SW 1271 (cell line): ENCODE results near the gene CELA3B.
"Not testable (repeated sequence)": the region's sequence is repeated elsewhere in the genome, so short reads cannot be mapped to it uniquely, and the experiment has no call there.

Source experiments
- DNase-seq, 2 experiments: peaks; one replicate each; lab custom pipeline; 2025; lab: John Stamatoyannopoulos, UW

CELA3B gene

DNA sequence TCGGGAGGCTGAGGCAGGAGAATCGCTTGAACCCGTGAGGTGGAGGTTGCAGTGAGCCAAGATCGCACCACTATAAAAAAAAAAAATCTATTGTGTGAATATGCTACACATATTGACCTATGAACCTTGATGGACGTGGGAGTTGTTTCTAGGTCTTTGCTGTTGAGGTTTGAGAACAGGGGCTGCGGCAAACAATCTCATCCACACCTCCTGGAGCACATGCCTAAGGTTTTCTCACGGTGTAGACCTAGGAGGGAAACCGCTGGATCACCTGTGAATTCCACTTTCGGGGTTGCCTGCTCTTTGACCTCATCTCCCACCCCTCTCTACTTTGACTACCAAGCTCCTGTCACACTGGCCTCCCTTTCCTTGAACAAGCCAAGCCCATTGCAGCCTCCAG lies 1.5 kb upstream of the CELA3B start:
- not testable (repeated sequence) for DNase-seq

DNA sequence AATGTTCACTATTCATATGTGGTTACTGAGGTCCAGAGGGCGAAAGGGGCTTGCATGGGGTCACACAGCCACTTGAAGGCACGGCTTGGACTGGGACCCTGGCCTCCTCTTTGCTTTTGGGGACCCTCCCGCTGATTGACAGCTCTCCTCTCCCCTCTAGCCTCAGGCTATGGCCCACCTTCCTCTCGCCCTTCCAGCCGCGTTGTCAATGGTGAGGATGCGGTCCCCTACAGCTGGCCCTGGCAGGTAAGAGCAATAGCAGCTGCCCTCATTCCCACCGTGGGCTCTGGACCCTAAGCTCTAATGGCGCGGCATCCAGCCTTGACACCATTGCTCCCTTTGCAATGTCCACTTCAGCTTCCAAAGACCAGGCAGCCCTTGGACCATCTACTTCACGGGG lies 1.4 kb downstream of the CELA3B start:
- DNase-seq: not testable (repeated sequence)

DNA sequence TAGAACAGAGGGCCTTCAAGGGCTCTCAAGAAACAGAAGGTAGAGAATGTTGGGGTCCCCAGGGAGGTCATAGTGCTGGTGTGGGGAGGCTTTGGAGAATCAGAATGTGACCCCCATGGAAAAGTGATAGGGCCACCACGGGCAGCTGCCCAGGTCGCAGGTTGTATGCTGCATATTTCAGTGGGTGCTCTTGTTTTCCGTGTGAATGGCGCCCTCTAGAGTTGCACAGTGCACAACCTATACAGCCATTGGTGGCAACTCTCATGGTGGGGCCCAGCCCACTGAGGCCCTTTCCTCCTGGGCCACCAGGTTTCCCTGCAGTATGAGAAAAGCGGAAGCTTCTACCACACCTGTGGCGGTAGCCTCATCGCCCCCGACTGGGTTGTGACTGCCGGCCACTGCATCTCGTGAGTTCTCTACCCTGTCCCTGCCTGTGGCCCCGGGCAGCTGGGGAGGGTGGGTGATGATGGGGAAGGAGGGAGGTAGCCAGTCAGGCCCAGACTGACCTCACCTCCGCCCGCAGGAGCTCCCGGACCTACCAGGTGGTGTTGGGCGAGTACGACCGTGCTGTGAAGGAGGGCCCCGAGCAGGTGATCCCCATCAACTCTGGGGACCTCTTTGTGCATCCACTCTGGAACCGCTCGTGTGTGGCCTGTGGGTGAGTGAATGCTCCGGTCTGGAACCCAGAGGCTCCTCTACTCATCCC lies 3.8 kb downstream of the CELA3B start:
- not testable (repeated sequence) for DNase-seq

DNA sequence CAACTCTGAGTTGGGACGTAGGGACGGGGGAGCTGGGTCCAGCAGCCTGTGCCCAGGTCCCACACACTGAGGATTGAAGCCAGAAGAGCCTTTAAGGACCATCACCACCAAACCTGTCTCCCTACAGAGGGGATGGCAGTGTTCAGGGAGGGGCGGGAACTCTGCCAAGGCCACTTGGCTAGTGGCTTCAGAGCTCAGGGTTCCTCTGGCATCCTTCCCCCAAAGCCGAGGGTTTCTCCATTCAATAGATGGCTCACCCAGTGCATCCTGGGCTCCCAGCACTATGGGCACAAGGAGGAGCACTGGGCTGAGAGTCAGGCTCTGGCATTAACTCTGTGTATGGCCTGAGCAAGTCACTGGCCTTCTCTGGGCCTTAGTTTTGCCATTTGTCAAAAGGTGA lies 4.4 kb downstream of the CELA3B start:
- not testable (repeated sequence) for DNase-seq

DNA sequence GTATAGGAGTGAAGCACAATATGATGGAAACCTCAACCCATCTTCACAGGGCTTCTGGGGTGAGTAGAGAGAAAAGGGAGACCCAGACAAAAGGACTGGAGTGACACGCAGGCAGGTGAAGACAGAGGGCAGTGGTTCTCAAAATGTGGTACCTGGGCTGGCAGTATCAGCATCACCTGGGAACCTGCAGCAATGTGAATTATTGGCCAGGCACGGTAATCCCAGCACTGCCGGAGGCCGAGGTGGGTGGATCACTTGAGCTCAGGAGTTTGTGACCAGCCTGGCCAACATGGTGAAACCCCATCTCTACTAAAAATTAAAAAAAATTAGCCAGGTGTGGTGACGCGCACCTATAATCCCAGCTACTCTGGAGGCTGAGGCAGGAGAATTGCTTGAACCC lies 5.3 kb downstream of the CELA3B start:
- DNase-seq: not testable (repeated sequence)

DNA sequence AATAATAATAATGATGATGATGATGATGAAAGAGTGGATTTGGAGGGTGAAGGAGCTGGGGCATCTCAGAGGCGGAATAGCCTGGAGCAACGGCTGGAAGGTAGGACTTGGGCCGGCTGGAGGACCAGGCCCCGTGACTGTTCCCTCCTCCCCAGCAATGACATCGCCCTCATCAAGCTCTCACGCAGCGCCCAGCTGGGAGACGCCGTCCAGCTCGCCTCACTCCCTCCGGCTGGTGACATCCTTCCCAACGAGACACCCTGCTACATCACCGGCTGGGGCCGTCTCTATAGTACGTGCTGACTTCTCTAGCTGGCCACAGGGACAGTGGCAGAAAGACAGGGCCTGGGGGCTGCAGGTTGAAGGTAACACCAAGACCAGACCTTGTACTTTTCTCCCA lies 6.7 kb downstream of the CELA3B start:
- not testable (repeated sequence) for DNase-seq

DNA sequence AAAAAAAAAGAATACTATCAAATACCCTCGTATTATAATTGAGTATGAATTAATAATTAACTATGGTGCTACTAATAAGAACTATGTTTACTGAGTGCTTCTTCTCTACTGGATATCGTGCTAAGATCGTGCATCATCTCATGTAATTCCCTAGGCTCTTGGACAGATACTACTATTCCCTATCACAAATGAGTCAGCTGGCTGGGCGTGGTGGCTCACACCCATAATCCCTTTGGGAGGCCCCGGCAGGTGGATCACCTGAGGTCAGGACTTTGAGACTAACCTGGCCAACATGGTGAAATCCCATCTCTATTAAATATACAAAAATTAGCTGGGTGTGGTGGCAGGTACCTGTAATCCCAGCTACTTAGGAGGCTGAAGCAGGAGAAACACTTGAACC lies 9.1 kb downstream of the CELA3B start:
- not testable (repeated sequence) for DNase-seq

DNA sequence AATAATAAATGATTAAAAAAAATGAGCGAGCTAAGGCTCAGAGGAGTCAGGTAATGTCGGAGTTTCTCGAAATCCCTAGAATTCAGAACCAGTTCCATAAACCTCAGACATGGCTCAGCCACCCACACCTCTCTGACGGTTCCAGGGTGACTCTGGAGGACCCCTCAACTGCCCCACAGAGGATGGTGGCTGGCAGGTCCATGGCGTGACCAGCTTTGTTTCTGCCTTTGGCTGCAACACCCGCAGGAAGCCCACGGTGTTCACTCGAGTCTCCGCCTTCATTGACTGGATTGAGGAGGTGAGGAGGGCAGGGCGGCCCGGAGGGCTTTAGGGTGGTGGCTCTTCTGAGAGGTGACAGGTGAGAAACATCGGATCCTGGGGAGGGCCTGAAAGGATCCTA lies 9.6 kb downstream of the CELA3B start:
- not testable (repeated sequence) for DNase-seq

DNA sequence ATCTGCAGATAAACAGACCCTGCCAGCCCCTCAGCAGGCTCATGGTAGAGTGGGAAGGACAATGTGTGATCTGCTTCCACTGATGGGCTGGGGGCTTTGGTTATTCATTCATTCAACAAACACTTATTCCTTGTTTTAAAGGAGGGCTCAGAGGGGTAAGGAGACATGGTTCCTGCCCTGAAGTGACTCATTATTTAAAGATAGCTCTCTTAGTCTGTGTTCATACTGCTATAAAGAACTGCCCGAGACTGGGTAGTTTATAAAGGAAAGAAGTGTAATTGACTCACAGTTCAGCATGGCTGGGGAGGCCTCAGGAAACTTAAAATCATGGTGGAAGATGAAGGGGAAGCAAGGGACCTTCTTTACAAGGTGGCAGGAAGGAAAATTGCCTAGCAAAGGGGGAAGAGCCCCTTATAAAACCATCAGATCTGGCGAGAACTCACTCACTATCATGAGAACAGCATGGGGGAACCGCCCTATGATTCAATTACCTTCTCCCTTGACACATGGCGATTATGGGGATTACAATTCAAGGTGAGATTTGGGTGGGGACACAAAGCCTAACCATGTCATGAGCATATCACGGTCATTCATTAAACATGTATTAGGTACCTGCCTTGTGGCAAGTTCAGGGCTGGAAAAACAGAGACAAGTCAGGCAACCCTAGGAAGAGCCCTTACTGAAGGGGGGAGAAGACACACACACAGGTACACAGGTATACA lies 13.0 kb downstream of the CELA3B start:
- not testable (repeated sequence) for DNase-seq

DNA sequence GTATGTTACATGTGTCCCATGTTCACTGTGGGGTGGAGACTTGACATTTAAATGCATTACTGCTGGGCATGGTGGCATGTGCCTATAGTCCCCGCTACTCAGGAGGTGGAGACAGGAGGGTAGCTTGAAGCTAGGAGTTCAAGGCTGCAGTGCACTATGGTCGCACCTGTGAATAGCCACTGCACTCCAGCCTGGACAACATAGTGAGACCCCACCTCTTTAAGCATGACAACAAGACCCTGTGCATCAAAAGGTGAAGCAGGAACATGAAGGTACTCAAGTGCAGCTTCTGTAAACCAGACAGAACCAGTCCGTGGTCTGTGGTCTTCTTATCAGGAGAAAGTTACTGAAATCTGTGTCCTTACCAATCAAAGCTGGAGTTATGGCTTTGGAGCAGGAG lies 15.4 kb downstream of the CELA3B start:
- not testable (repeated sequence) for DNase-seq

DNA sequence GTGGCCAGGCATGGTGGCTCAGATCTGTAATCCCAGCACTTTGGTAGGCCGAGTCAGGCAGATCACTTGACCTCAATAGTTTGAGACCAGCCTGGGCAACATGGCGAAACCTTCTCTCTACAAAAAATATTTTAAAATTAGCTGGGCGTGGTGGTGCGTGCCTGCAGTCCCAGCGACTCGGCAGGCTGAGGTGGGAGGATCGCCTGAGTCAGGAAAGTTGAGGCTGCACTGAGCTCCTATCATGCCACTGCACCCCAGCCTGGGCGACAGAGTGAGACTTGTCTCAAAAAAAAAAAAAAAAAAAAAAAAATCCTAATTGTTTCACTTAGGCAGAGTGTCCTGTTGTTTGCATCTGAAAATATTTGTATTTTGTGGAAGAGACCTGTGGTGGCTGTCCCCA lies 17.9 kb downstream of the CELA3B start:
- not testable (repeated sequence) for DNase-seq

DNA sequence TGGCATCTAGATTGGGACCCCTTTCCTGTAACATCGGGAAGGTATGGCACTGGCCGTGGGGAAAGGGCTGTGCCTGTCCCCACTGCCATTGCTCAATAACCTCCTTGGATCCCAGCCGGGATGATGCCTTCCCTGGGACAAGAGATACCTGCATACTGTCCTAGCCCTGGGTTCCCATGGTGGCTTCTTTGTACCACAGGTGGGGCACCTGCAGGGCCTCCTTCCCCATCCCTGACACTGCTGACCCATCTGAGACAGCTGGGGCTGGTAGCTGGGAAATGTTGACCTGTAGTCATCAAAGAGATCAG lies 19.8 kb downstream of the CELA3B start:
- not testable (repeated sequence) for DNase-seq

DNA sequence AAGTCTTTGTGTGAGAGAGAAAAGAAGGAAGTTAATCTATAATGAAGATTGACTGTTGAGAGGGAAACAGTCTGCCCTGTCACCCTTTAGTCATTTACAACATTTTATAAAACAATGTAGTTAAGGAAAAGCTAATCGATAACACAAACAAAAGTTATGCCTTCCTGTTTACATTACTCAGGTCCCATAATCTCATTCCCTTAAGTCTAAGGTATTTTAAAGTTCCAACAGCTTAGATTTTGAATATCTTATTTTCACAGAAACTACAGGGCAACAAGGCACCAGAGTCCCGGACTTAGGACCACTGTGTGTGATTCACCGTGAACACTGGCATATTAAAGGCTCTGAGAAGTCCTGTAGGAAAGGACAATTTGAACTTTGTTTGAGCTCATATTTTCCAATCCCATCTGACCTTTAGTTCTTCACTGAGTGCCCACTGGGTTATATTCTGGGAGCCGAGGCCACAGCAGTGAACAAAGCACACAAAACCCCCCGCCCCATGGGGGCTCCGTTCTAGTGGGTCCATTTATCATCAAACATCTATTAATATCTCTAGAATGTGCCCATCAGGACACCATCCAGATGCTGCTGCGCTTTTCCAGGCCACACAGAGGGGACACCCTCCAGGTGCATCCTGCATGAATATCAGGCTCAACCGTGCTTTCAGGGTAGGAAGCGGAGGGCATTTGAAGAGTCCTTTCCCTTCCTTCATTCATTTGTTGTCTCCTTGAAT lies 21.2 kb downstream of the CELA3B start:
- DNase-seq: not testable (repeated sequence)

DNA sequence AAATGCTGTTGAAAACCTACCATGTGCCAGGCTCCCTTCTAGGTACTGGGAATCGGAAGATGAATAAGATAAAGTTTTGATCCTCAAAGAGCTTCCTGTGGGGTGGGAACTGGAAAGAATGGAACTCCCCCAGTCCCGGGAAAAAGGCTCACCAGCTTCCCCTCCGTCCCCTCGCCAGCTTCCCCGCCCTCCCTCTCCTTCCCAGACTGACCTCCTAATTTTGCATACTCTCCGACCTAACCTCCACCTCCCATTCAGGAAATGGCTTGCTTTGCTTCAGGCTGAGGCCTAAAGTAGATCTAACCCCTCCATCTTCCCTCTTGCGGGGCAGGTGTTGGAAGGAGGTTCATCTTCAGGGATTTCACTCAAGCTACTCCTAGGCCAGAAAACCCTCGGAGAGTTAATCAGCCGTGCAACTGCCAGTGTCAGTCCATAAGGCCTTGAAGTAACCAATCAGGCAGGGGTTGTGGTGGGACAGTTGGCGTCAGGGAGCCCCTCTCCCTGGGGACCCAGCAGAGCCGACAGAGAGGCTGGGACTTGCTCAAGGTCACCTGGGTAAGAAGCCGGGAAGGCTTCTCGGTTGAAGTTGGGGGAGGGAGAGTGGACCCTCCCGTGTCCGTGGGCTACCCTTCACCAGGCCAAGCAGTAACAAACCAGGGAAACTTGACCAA lies 21.9 kb downstream of the CELA3B start:
- not testable (repeated sequence) for DNase-seq

DNA sequence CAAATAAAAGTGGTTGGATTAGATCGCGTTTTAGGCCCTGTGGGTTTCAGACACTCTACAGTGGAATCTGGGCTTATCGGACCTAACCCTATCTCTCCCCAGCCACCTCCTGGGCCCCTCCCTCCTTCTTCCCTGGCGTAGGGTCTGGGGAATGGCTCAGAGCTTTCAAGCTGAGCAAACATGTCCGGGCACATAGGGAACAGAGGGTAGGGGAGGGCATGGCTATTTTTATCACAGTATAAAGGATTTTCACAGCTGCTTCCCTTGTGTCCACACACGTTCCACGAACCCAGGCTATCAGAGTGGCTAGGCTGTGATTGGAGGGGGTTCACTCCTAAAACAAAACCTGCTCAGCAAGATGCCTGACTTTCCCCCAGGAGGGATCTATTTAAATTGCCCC lies 22.8 kb downstream of the CELA3B start:
- not testable (repeated sequence) for DNase-seq

DNA sequence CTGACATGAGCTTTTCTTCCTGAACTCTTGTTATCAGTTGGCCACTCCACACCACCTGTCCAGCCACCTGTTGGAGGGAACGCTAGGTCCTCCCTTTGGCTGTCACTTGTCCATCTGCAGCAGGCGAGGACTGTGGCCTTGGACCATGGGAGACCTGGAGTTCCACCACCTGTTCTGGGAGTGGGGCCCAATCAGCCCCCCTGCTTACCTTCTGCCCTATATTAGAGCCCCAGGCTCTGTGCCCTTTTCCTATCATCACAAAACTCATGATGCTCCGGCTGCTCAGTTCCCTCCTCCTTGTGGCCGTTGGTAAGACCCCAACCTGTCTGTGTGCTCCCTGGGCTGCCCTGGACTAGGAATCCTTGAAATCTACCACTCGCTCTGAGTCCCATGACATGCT lies 24.6 kb downstream of the CELA3B start, which contains the start of gene CELA3A:
Gene CELA3A, plus strand, starts transcription at position 249 of the 400 bp plus-strand sequence. Its CDS starts 18 bp downstream, at position 267.
- no peak for DNase-seq

DNA sequence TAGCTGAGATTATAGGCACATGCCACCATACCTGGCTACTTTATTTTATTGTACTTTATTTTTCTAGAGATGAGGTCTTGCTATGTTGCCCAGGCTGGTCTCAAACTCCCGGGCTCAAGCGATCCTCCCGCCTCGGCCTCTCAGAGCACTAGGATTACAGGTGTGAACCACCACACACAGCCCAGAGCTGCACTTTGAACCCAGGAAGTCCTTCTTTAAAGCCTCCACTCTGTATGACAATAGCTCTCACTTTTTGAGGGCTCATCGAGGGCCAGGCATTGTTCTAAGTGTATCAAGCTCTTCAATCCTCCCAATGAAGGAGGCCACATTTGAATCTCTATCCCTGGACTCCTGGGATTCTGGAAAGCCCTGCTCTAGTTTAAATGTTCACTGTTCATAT lies 25.6 kb downstream of the CELA3B start:
- DNase-seq: not testable (repeated sequence)

DNA sequence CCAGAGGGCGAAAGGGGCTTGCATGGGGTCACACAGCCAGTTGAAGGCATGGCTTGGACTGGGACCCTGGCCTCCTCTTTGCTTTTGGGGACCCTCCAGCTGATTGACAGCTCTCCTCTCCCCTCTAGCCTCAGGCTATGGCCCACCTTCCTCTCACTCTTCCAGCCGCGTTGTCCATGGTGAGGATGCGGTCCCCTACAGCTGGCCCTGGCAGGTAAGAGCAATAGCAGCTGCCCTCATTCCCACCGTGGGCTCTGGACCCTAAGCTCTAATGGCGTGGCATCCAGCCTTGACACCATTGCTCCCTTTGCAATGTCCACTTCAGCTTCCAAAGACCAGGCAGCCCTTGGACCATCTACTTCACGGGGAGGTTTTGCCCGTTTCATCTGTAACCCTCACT lies 26.1 kb downstream of the CELA3B start:
- DNase-seq: not testable (repeated sequence)

DNA sequence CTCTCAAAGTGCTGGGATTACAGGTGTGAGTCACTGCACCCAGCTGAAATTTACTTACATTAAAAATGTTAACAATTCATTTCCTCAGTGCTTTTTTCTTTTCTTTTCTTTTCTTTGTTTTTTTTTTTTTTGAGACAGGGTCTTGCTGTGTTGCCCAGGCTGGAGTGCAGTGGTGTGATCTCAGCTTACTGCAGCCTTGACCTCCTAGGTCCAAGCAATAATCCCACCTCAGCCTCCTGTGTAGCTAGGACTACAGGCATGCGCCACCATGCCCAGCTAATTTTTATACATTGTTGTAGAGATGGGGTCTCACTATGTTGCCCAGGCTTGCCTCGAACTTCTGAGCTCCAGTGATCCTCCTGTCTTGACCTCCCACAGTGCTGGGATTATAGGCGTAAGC lies 27.1 kb downstream of the CELA3B start:
- DNase-seq: not testable (repeated sequence)

DNA sequence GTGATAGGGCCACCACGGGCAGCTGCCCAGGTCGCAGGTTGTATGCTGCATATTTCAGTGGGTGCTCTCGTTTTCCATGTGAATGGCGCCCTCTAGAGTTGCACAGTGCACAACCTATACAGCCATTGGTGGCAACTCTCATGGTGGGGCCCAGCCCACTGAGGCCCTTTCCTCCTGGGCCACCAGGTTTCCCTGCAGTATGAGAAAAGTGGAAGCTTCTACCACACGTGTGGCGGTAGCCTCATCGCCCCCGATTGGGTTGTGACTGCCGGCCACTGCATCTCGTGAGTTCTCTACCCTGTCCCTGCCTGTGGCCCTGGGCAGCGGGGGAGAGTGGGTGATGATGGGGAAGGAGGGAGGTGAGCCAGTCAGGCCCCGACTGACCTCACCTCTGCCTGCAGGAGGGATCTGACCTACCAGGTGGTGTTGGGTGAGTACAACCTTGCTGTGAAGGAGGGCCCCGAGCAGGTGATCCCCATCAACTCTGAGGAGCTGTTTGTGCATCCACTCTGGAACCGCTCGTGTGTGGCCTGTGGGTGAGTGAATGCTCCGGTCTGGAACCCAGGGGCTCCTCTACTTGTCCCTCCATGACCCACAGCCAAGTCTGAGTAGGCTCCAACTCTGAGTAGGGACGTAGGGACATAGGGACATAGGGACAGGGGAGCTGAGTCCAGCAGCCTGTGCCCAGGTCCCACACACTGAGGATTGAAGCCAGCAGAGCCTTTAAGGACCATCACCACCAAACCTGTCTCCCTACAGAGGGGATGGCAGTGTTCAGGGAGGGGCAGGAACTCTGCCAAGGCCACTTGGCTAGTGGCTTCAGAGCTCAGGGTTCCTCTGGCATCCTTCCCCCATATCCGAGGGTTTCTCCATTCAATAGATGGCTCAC lies 28.7 kb downstream of the CELA3B start:
- peak in 1 of 2 experiments; percentile 3 for DNase-seq

DNA sequence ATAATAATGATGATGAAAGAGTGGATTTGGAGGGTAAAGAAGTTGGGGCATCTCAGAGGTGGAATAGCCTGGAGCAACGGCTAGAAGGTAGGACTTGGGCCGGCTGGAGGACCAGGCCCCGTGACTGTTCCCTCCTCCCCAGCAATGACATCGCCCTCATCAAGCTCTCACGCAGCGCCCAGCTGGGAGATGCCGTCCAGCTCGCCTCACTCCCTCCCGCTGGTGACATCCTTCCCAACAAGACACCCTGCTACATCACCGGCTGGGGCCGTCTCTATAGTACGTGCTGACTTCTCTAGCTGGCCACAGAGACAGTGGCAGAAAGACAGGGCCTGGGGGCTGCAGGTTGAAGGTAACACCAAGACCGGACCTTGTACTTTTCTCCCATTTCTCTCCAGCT lies 29.9 kb downstream of the CELA3B start:
- not testable (repeated sequence) for DNase-seq
